AG20443 (cell line): ENCODE data around the gene CBX4.

ENCODE experiments used
- DNase-seq: peaks from one replicate; pipeline ENCODE4 v3.0.0; 2012; ENCODE audit warnings: low spot score, mixed read lengths

The CBX4 gene

GRCh38 chr17:79829004-79829403, 10.2 kb downstream of the CBX4 start:
- DNase-seq: no peak

GRCh38 chr17:79826841-79827578, 12.2 kb downstream of the CBX4 start:
- DNase-seq: no peak

GRCh38 chr17:79826204-79826680, 13.0 kb downstream of the CBX4 start:
- DNase-seq: no peak

- no peak for DNase-seq
These were observed 13.7 kb downstream of the CBX4 start for GRCh38 chr17:79825580-79825921.

GRCh38 chr17:79824893-79825579, 14.2 kb downstream of the CBX4 start:
- DNase-seq: no peak

- DNase-seq: no peak
These were observed 15.0 kb downstream of the CBX4 start for GRCh38 chr17:79824234-79824633.

GRCh38 chr17:79822583-79823124, 16.6 kb downstream of the CBX4 start:
- no peak for DNase-seq

- DNase-seq: no peak
These were observed 17.7 kb downstream of the CBX4 start for GRCh38 chr17:79821331-79822095.

GRCh38 chr17:79820959-79821330, 18.3 kb downstream of the CBX4 start:
- no peak for DNase-seq

GRCh38 chr17:79819534-79820276, 19.5 kb downstream of the CBX4 start:
- DNase-seq: no peak

GRCh38 chr17:79819085-79819484, 20.2 kb downstream of the CBX4 start:
- DNase-seq: no peak

- DNase-seq: no peak
These were observed 21.0 kb downstream of the CBX4 start for GRCh38 chr17:79818026-79818758.

GRCh38 chr17:79815836-79816461, 23.3 kb downstream of the CBX4 start:
- no peak for DNase-seq

GRCh38 chr17:79814974-79815835, 24.0 kb downstream of the CBX4 start:
- peak; percentile 82 for DNase-seq

GRCh38 chr17:79814127-79814973, 24.9 kb downstream of the CBX4 start:
- DNase-seq: no peak

- DNase-seq: no peak
These were observed 25.7 kb downstream of the CBX4 start for GRCh38 chr17:79813297-79814126.

- no peak for DNase-seq
These were observed 26.6 kb downstream of the CBX4 start for GRCh38 chr17:79812353-79813258.
